HCT116 (cell line): ENCODE results near the gene ITGB1BP1.

Source experiments
- CTCF ChIP-seq, 3 experiments: fragments of 200-600 bp in 1 of 3; sonication (generic) in 1 of 3; IDR thresholded peaks in 2 of 3; conservative IDR thresholded peaks in 1 of 3; 2 replicates each; pipeline ENCODE4 v1.5.1; 2012 to 2017; ENCODE audit warnings: low read depth in 2 of 3, low read length in 2 of 3, antibody characterized with exemption in 1 of 3, borderline replicate concordance in 1 of 3, control low read depth in 1 of 3, mild to moderate bottlenecking in 1 of 3, mixed read lengths in 1 of 3, mixed run types in 1 of 3, moderate library complexity in 1 of 3; ENCODE audit not compliant: insufficient read depth in 1 of 3
- EZH2 ChIP-seq: fragments of 200-600 bp; sonication (generic); IDR thresholded peaks from 2 replicates; pipeline ENCODE4 v1.6.1; 2017; ENCODE audit warnings: antibody characterized with exemption, mixed run types
- EZH2phosphoT487 ChIP-seq: fragments of 200-600 bp; IDR thresholded peaks from 2 replicates; pipeline ENCODE4 v1.6.1; 2018; ENCODE audit warnings: antibody characterized with exemption, borderline replicate concordance
- POLR2AphosphoS5 ChIP-seq: IDR thresholded peaks from 2 replicates; pipeline ENCODE4 v1.6.1; 2011; ENCODE audit warnings: mild to moderate bottlenecking, low read depth, low read length, moderate library complexity
- YY1 ChIP-seq: IDR thresholded peaks from 2 replicates; pipeline ENCODE4 v1.6.1; 2011; ENCODE audit warnings: low read length, low read depth, moderate library complexity, mild to moderate bottlenecking; ENCODE audit not compliant: insufficient replicate concordance; ENCODE audit errors: extremely low read depth
- ZFX ChIP-seq: fragments of 450-650 bp; IDR thresholded peaks from 2 replicates; pipeline ENCODE4 v1.6.1; 2017

DNA sequence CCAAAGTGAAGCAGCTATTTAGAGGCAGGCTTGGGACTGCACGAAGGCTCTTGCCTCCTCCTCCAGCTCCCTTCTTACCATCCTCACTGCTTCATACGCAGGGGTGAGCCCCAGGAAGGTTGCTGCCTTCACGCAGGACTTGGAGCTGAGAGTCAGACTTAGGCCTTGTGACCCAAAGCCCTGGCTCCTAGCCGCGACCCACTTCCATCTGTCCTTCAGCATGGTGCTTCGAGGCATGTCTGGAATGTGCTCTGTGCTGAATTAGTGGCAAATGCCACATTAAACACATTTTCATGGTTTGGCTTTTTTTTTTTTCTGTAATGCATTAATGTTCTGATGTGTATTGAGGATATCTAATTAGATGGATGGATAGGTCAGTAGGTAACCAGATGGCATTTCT lies 37.5 kb downstream of the ITGB1BP1 start:
- TF ChIP-seq CTCF (IDR thresholded peaks at IDR 0.05 in 2 of 3, conservative IDR thresholded peaks at IDR 0.05 in 1 of 3; ENCODE audit: borderline replicate concordance in 1 of 3, insufficient read depth in 1 of 3, low read depth in 2 of 3, low read length in 2 of 3) (no peak), YY1 (no peak), EZH2 (no peak), EZH2phosphoT487 (no peak), POLR2AphosphoS5 (no peak), ZFX (no peak)
